GM19455 (cell line): ENCODE data around the gene PREP.
"Not testable (repeated sequence)": the region's sequence is repeated elsewhere in the genome, so short reads cannot be mapped to it uniquely, and the experiment has no call there.

Source experiments
- ATAC-seq: cut with Tn5 transposase; IDR thresholded peaks from one replicate; pipeline ENCODE4 v1.9.1; 2021; ENCODE audit not compliant: unreplicated experiment

Gene PREP

GRCh38 chr6:105276374-105276773 is 126.5 kb downstream of the PREP start:
- no peak for ATAC-seq

- no peak for ATAC-seq
Measured at GRCh38 chr6:105275542-105275941, 127.3 kb downstream of the PREP start.

- no peak for ATAC-seq
Measured at GRCh38 chr6:105274678-105275077, 128.2 kb downstream of the PREP start.

GRCh38 chr6:105273589-105273988 is 129.3 kb downstream of the PREP start:
- no peak for ATAC-seq

- no peak for ATAC-seq
Measured at GRCh38 chr6:105272786-105273185, 130.1 kb downstream of the PREP start.

GRCh38 chr6:105270511-105270910 is 132.4 kb downstream of the PREP start:
- no peak for ATAC-seq

GRCh38 chr6:105269390-105269789 is 133.5 kb downstream of the PREP start:
- no peak for ATAC-seq

GRCh38 chr6:105263685-105264610 is 138.9 kb downstream of the PREP start:
- no peak for ATAC-seq

GRCh38 chr6:105259913-105260889 is 142.7 kb downstream of the PREP start:
- no peak for ATAC-seq

GRCh38 chr6:105258816-105259215 is 144.1 kb downstream of the PREP start:
- ATAC-seq = no peak

- ATAC-seq = no peak
Measured at GRCh38 chr6:105257340-105257739, 145.5 kb downstream of the PREP start.

GRCh38 chr6:105256619-105257018 is 146.3 kb downstream of the PREP start:
- ATAC-seq = no peak

GRCh38 chr6:105253787-105254186 is 149.1 kb downstream of the PREP start:
- no peak for ATAC-seq

- ATAC-seq = no peak
Measured at GRCh38 chr6:105251689-105252088, 151.2 kb downstream of the PREP start.

- no peak for ATAC-seq
Measured at GRCh38 chr6:105250533-105250932, 152.3 kb downstream of the PREP start.

GRCh38 chr6:105243487-105243886 is 159.4 kb downstream of the PREP start:
- ATAC-seq = no peak

- no peak for ATAC-seq
Measured at GRCh38 chr6:105235155-105235554, 167.7 kb downstream of the PREP start.

GRCh38 chr6:105231771-105232170 is 171.1 kb downstream of the PREP start:
- not testable (repeated sequence) for ATAC-seq
